ENCODE data around the gene PRODH2.
"Not testable (repeated sequence)": the region's sequence is repeated elsewhere in the genome, so short reads cannot be mapped to it uniquely, and the experiment has no call there.

The PRODH2 gene

GRCh38 chr19:35796645-35797542, 15.8 kb downstream of the PRODH2 start:
- DNase-seq (ENCODE audit: low read depth) = no peak

GRCh38 chr19:35795564-35795963, 17.1 kb downstream of the PRODH2 start:
- DNase-seq (ENCODE audit: low read depth) = not testable (repeated sequence)

- DNase-seq (ENCODE audit: low read depth) = no peak
Measured at GRCh38 chr19:35793381-35794165, 19.1 kb downstream of the PRODH2 start.

GRCh38 chr19:35792888-35793287, 19.8 kb downstream of the PRODH2 start:
- DNase-seq (ENCODE audit: low read depth) = no peak

GRCh38 chr19:35792312-35792711, 20.3 kb downstream of the PRODH2 start:
- no peak for DNase-seq (ENCODE audit: low read depth)

GRCh38 chr19:35791814-35792279, 20.8 kb downstream of the PRODH2 start:
- no peak for DNase-seq (ENCODE audit: low read depth)

- no peak for DNase-seq (ENCODE audit: low read depth)
Measured at GRCh38 chr19:35790981-35791813, 21.4 kb downstream of the PRODH2 start.

GRCh38 chr19:35789978-35790944, 22.4 kb downstream of the PRODH2 start:
- DNase-seq (ENCODE audit: low read depth) = no peak

GRCh38 chr19:35789195-35789977, 23.3 kb downstream of the PRODH2 start:
- DNase-seq (ENCODE audit: low read depth) = no peak

- DNase-seq (ENCODE audit: low read depth) = no peak
Measured at GRCh38 chr19:35788205-35788960, 24.3 kb downstream of the PRODH2 start.

GRCh38 chr19:35787227-35787799, 25.3 kb downstream of the PRODH2 start:
- no peak for DNase-seq (ENCODE audit: low read depth)

- no peak for DNase-seq (ENCODE audit: low read depth)
Measured at GRCh38 chr19:35786299-35787160, 26.1 kb downstream of the PRODH2 start.

GRCh38 chr19:35785339-35785627, 27.4 kb downstream of the PRODH2 start:
- no peak for DNase-seq (ENCODE audit: low read depth)

- DNase-seq (ENCODE audit: low read depth) = no peak
Measured at GRCh38 chr19:35784503-35785338, 27.9 kb downstream of the PRODH2 start.

- DNase-seq (ENCODE audit: low read depth) = no peak
Measured at GRCh38 chr19:35783469-35784434, 28.9 kb downstream of the PRODH2 start.

GRCh38 chr19:35782589-35782988, 30.1 kb downstream of the PRODH2 start:
- DNase-seq (ENCODE audit: low read depth) = no peak
